ENCODE results near the gene ATP8A2. TPM values are rescaled to one million over a fixed set of nuclear protein-coding genes. Genes with fewer than 3 reads are reported as not detected.

Gene ATP8A2
- total RNA-seq, 2 experiments from 2014 or later = 1.1 to 1.2 TPM

DNA sequence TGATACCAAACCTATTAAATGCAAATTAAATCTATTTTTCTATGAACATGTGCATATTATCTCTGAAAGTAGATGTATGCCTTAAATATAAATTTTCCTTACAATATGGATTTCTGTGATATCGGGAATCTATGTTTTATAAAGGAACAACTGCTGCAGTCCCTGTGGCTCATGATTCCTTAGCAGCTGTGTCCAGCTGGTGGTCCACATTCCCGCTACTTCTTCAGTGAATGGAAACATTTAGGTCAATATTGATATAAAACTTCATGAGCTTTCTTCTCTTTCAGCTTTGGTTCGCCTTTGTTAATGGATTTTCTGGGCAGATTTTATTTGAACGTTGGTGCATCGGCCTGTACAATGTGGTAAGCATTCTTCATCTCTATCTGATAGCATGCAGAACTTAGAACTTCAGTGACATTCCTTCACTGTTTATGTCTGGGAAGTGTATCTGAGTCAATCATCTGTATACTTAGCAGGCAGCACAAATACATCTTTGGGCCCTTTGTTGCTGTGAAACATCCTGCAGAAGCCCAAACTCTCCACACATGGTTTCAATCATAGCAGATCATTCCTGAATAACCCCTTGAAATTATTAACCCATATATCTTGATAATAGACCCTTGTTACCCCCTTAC lies 456.2 kb downstream of the ATP8A2 start:
- Mint-ChIP-seq H3K36me3 (ENCODE audit: low read depth) (no peaks in the 10 kb centered on the region), H3K4me1 (ENCODE audit: low read depth) (no peaks in the 10 kb centered on the region), H3K4me3 (no peak overlapping the region), H3K27me3 (ENCODE audit: low read depth) (peaks cover 3% of the 10 kb centered on the region), H3K9me3 (ENCODE audit: insufficient read depth) (no peaks in the 10 kb centered on the region), H3K27ac (no peak overlapping the region)
- CTCF ChIA-PET = interaction anchor here (1.5 to 3.5 kb wide), 2 partner anchors 235 to 238 kb away, joined by 6 to 23 read pairs; no protein-coding TSS in a partner anchor
- no peak for DNase-seq
- POLR2A ChIA-PET = interaction anchor here (0.6 kb wide), 1 partner anchor 10 kb away, joined by 3 read pairs; no protein-coding TSS in a partner anchor
- no peak for ATAC-seq

DNA sequence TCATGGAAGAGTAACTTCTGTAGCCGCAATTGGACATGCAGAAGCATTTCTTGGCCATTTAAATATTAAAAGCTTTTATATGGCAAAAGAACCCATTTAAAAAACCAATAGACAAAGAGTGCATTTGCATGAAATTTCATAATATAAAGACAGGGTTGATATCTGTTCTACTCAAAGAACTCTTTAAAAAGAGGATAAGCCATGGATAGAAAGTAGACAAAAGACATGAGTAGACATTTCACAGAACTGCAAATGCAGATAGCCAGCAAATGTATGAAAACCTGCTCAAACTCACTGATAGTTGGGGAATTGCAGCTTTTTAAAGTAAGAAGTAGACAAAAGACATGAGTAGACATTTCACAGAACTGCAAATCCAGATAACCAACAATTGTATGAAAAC lies 462.0 kb downstream of the ATP8A2 start:
- DNase-seq = no peak
- no peak overlapping the region for H3K27ac Mint-ChIP-seq
- H3K27me3 Mint-ChIP-seq (ENCODE audit: low read depth) = peaks cover 2% of the 10 kb centered on the region
- ATAC-seq = no peak
- no peaks in the 10 kb centered on the region for H3K4me1 Mint-ChIP-seq (ENCODE audit: low read depth)
- H3K9me3 Mint-ChIP-seq (ENCODE audit: insufficient read depth) = no peaks in the 10 kb centered on the region
- H3K36me3 Mint-ChIP-seq (ENCODE audit: low read depth) = no peaks in the 10 kb centered on the region
- H3K4me3 Mint-ChIP-seq = no peak overlapping the region
- POLR2A ChIA-PET = no interaction called here
- CTCF ChIA-PET = no interaction called here

DNA sequence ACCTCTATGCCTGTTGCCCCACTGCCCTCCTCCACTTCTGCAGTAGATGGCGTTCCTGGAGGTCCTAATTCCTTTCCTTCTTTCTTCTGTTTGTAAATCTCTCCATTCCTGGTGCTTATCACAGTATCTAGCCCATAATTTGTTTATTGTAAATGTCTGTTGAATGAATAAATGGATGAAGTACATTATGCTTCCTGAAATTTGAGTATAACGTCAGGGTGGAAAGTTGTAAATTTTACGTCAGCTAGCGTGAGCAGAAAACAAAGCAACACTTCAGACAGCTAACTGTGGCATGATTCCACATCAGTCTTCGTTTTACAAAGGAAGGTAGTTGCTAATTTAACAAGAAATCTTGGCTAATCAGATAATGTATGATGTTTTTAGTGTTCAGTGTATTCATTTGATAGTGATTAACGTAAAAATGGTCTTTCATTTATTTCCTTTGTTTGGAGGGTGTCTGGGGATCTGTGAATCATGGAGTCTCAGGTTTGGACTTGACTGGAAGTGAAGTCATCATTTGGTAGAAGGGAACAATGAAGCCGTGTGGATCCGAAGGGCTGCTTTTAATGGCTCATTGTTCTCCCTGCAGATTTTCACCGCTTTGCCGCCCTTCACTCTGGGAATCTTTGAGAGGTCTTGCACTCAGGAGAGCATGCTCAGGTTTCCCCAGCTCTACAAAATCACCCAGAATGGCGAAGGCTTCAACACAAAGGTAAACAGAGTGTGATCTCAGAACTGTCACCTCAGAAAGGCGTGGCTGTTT lies 465.0 kb downstream of the ATP8A2 start:
- CTCF ChIA-PET = no interaction called here
- peaks cover 2% of the 10 kb centered on the region for H3K27me3 Mint-ChIP-seq (ENCODE audit: low read depth)

DNA sequence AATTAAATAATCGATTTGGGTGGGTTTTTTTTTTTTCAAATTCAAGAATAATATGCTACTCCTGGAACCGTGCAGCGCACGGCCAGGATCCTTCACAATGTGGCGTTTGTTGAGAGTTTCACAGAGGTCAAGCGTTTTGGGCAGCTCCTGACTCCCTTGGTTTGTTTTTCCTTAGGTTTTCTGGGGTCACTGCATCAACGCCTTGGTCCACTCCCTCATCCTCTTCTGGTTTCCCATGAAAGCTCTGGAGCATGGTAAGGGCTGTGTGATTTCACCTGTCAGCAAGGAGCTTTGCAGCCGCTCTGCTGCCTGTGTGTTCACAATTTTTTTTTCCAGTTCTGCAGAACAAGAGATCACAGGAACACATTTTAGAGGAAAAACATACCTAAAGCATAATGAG lies 467.6 kb downstream of the ATP8A2 start:
- DNase-seq (no peak), ATAC-seq (no peak)
- ChIA-PET CTCF (interaction anchor here (0.9 to 1.1 kb wide), 2 partner anchors 10 to 18 kb away, joined by 3 read pairs; no protein-coding TSS in a partner anchor), POLR2A (no interaction called here)
- no peak overlapping the region for H3K4me3 Mint-ChIP-seq
- H3K9me3 Mint-ChIP-seq (ENCODE audit: insufficient read depth) = no peaks in the 10 kb centered on the region
- H3K36me3 Mint-ChIP-seq (ENCODE audit: low read depth) = no peaks in the 10 kb centered on the region
- no peaks in the 10 kb centered on the region for H3K4me1 Mint-ChIP-seq (ENCODE audit: low read depth)
- peaks cover 2% of the 10 kb centered on the region for H3K27me3 Mint-ChIP-seq (ENCODE audit: low read depth)
- no peak overlapping the region for H3K27ac Mint-ChIP-seq

More for the DNA sequence above, 465.0 kb downstream of the ATP8A2 start:
- ATAC-seq = no peak
- no peak overlapping the region for H3K27ac Mint-ChIP-seq
- no peak for DNase-seq
- no peak overlapping the region for H3K4me3 Mint-ChIP-seq
- POLR2A ChIA-PET = no interaction called here
- H3K4me1 Mint-ChIP-seq (ENCODE audit: low read depth) = no peaks in the 10 kb centered on the region
- H3K36me3 Mint-ChIP-seq (ENCODE audit: low read depth) = no peaks in the 10 kb centered on the region
- H3K9me3 Mint-ChIP-seq (ENCODE audit: insufficient read depth) = no peaks in the 10 kb centered on the region

DNA sequence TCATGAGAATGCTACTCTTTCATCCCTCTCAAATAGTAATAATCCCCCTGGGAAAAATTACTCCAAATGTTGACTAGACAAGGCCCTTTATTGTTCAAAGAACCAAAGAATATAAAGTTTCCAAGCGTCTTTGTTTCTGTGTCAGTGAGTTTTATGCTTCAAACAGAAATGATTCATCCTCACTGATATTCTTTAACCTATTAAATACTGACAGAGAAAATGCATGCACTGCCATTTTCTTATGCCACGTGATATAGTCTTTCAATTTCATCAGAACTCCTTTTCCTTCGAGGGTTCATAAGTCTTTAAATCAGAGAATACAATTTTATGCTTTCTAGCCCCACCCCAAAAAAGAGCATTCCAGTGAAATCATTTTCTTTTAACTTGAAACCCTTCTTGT lies 468.5 kb downstream of the ATP8A2 start:
- CTCF ChIA-PET = interaction anchor here (1.1 kb wide), 1 partner anchor 11 kb away, joined by 3 read pairs; no protein-coding TSS in a partner anchor

DNA sequence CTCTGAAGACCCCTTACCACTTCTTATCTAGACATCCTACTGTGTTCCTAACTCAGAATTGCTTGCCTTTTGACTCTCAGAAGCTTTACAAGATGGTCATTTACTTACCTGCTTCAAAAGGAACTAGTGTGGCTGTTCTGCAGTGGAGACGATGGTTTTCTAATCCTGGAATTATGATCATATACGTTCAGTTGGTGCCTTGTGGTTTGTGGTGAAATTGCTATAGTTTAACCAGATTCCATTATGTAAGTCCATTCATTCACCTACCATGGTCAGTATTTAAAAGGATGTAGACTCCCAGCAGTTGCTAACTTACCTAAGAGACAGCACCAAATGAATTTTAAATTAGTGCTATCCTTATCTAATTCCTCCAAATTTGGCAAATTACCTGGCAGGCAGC lies 469.2 kb downstream of the ATP8A2 start:
- no peaks in the 10 kb centered on the region for H3K36me3 Mint-ChIP-seq (ENCODE audit: low read depth)
- no peaks in the 10 kb centered on the region for H3K27me3 Mint-ChIP-seq (ENCODE audit: low read depth)
- ChIA-PET CTCF (no interaction called here), POLR2A (no interaction called here)
- DNase-seq (no peak), ATAC-seq (no peak)
- no peak overlapping the region for H3K4me3 Mint-ChIP-seq
- peaks cover 1% of the 10 kb centered on the region for H3K4me1 Mint-ChIP-seq (ENCODE audit: low read depth)
- no peaks in the 10 kb centered on the region for H3K9me3 Mint-ChIP-seq (ENCODE audit: insufficient read depth)
- H3K27ac Mint-ChIP-seq = no peak overlapping the region

More for the DNA sequence above, 468.5 kb downstream of the ATP8A2 start:
- DNase-seq (no peak), ATAC-seq (no peak)
- Mint-ChIP-seq H3K9me3 (ENCODE audit: insufficient read depth) (no peaks in the 10 kb centered on the region), H3K4me3 (no peak overlapping the region), H3K27me3 (ENCODE audit: low read depth) (no peaks in the 10 kb centered on the region), H3K4me1 (ENCODE audit: low read depth) (peaks cover 1% of the 10 kb centered on the region), H3K36me3 (ENCODE audit: low read depth) (no peaks in the 10 kb centered on the region), H3K27ac (no peak overlapping the region)
- POLR2A ChIA-PET = no interaction called here

DNA sequence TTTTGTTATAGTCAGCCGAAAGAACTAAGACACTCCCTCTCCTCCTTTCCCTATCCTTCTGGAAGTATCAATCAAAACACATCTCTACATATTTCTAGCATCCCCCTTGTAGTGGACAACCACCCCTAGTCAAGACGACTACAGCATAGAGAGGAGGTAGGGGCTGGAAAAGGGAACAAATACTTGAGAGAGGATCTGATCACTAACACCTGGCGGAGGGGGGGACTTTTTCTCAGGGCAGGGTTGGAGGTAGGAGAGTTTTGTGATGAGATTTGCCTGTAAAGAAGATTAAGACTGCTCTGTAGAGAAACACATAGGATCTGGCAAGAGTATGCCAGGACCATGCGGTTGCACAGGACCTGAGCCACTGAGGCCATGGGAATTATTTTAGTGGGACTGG lies 471.9 kb downstream of the ATP8A2 start:
- no peaks in the 10 kb centered on the region for H3K27me3 Mint-ChIP-seq (ENCODE audit: low read depth)
- no peak for ATAC-seq
- no peak overlapping the region for H3K4me3 Mint-ChIP-seq
- DNase-seq = no peak
- no peak overlapping the region for H3K27ac Mint-ChIP-seq
- H3K9me3 Mint-ChIP-seq (ENCODE audit: insufficient read depth) = no peaks in the 10 kb centered on the region
- POLR2A ChIA-PET = no interaction called here
- CTCF ChIA-PET = interaction anchor here (1.7 kb wide), 1 partner anchor 14 kb away, joined by 6 read pairs; no protein-coding TSS in a partner anchor
- H3K4me1 Mint-ChIP-seq (ENCODE audit: low read depth) = peaks cover 26% of the 10 kb centered on the region
- H3K36me3 Mint-ChIP-seq (ENCODE audit: low read depth) = peaks cover 2% of the 10 kb centered on the region

DNA sequence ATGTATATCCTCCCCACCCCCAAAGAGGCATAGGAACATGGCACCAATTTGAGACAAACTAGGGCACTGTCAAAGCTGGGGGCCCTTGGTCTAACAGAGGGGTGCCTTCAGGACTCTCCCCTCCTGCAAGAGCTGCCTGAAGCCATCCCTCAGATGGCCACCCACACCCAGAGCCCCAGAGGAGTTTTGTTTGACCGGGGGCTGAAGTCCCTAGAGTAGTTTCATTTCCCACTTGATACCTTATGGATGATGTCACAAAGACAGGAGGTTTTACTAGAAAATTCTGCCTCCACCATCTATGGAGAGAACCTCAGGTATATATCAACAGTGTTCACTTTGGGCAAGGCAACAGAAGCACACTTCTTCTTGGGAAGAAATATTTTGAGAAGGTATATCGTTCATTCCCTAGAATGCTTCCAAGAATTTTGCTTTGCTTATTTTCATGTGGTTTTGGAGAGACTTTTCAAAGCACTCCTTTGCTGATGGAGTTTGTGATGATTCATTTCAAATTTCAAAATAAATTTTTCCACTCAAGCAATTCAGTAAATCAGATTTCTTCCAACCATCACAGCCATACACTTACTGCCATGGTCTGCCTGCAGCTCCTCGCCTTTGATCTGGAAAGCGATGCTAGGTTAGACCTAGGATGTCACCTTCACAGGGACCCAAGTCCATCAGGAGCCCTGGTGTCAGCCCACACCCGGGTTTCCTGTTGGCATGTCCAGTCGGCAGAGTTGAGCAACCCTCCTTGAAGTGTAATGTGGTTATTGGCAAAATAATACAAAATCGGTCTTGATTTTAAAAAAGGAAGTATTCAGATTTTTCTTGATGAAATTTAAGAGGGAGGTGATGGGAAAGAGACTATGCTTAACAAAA lies 473.0 kb downstream of the ATP8A2 start:
- Mint-ChIP-seq H3K9me3 (ENCODE audit: insufficient read depth) (no peaks in the 10 kb centered on the region), H3K36me3 (ENCODE audit: low read depth) (peaks cover 2% of the 10 kb centered on the region), H3K4me3 (no peak overlapping the region), H3K4me1 (ENCODE audit: low read depth) (peaks cover 35% of the 10 kb centered on the region), H3K27me3 (ENCODE audit: low read depth) (no peaks in the 10 kb centered on the region), H3K27ac (no peak overlapping the region)
- ATAC-seq (no peak), DNase-seq (no peak)
- POLR2A ChIA-PET = no interaction called here
- CTCF ChIA-PET = no interaction called here

DNA sequence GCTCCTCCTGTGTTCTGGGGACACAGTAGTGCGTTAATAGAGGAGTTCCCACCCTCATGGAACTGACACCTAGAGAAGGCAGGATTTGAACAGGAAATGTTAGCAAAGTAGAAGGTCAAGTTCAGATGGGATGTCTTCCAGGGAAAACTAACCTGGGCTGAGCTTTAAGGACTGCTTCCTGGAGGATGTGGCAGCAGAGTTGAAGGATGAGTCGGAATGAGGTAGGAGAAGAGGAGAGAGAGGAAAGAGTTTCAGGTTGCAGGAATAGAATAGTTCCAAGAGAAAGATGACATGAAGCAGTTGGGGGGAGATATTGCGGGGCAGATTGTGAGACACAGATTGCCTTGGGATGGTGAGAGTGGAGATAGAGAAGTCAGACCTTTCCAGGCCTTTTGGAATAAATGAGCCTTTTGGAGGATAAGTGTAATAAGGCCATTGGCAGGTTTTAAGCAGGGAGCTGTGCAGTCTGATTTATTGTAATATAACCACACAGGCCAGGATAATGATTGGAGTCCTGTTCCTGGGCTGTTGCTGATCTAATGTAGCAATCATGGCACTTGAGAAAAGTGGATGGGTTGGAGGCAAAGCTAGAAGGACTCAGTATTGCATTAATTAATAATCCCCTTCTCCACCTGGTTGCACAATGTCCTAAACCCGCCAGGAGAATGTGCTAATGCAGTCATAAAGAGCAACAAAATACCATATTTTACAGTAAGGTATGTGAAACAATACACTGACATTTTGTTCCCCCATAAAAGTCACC lies 474.6 kb downstream of the ATP8A2 start:
- H3K27ac Mint-ChIP-seq = peak overlapping the region; percentile 60
- H3K9me3 Mint-ChIP-seq (ENCODE audit: insufficient read depth) = no peaks in the 10 kb centered on the region
- peaks cover 38% of the 10 kb centered on the region for H3K4me1 Mint-ChIP-seq (ENCODE audit: low read depth)
- CTCF ChIA-PET = interaction anchor here (0.8 kb wide), 1 partner anchor 10 kb away, joined by 4 read pairs; no protein-coding TSS in a partner anchor
- POLR2A ChIA-PET = no interaction called here
- no peaks in the 10 kb centered on the region for H3K27me3 Mint-ChIP-seq (ENCODE audit: low read depth)
- ATAC-seq (no peak), DNase-seq (no peak)
- H3K4me3 Mint-ChIP-seq = peak overlapping the region; percentile 27
- H3K36me3 Mint-ChIP-seq (ENCODE audit: low read depth) = peaks cover 2% of the 10 kb centered on the region

DNA sequence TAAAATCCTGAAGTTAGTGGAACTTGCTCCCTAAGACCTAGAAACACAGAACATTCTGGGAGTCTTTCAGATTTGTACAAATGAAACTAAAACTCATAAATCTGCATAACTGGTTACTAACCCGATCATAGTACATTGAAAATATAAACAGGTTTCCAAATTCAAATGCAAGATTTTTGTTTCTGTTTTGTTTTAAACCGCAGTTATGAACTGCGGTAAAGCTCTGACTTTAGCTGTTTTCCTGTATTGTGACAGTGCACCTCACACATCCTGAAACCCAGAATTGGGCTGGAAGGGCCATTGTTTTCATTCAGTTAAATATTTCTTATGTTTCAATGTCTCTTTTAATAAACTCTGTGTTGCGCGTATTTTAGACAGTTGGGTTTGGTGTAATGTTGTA lies 475.4 kb downstream of the ATP8A2 start:
- CTCF ChIA-PET = no interaction called here
- DNase-seq = peak; percentile 34
- H3K4me3 Mint-ChIP-seq = peak overlapping the region; percentile 27

More for the DNA sequence above, 475.4 kb downstream of the ATP8A2 start:
- Mint-ChIP-seq H3K4me1 (ENCODE audit: low read depth) (peaks cover 38% of the 10 kb centered on the region), H3K36me3 (ENCODE audit: low read depth) (peaks cover 2% of the 10 kb centered on the region), H3K27me3 (ENCODE audit: low read depth) (no peaks in the 10 kb centered on the region), H3K9me3 (ENCODE audit: insufficient read depth) (no peaks in the 10 kb centered on the region), H3K27ac (peak overlapping the region; percentile 60)
- POLR2A ChIA-PET = no interaction called here
- ATAC-seq = peak; percentile 76

Measured in activated CD8-positive, alpha-beta T cell treated with anti-CD3 and anti-CD28 coated beads, Interleukin-2, amount 10 ng/mL, durations not matched to agents 7 days and 5 days (primary cell).